K562 (cell line): ENCODE measurements around the gene DYNC2LI1. TPM values are rescaled to one million over a fixed set of nuclear protein-coding genes. Genes with fewer than 3 reads are reported as not detected.
A peak's percentile ranks its signal among the peaks of the same experiment; 100 is the strongest.

Experiments
- DNMT1 ChIP-seq: fragments of 450-650 bp; IDR thresholded peaks from 2 replicates; pipeline ENCODE4 v1.6.1; 2016; ENCODE audit warnings: antibody characterized with exemption, mild to moderate bottlenecking
- DPF2 ChIP-seq: fragments of 450-650 bp; IDR thresholded peaks from 2 replicates; pipeline ENCODE4 v1.6.1; 2016
- EHMT2 ChIP-seq: fragments of 450-650 bp; IDR thresholded peaks from 2 replicates; pipeline ENCODE4 v1.6.1; 2018; ENCODE audit warnings: antibody characterized with exemption
- ETV6 ChIP-seq, 3 experiments: fragments of 150-350 bp in 1 of 3; sonication (generic) in 1 of 3; formaldehyde crosslinking in 1 of 3; IDR thresholded peaks; 2 replicates each; pipeline versions ENCODE4 v1.6.1 to v1.8.0; 2014 to 2022; ENCODE audit warnings: borderline replicate concordance in 2 of 3, low read depth in 2 of 3, antibody characterized with exemption in 1 of 3, low read length in 1 of 3, mild to moderate bottlenecking in 1 of 3, missing genetic modification reagents in 1 of 3
- FOXK1 ChIP-seq: sonication (generic); formaldehyde crosslinking; IDR thresholded peaks from 2 replicates; pipeline ENCODE4 v1.8.0; 2022; ENCODE audit warnings: missing genetic modification reagents, mild to moderate bottlenecking, borderline replicate concordance
- FUS ChIP-seq: fragments of 200-400 bp; formaldehyde crosslinking; optimal IDR thresholded peaks from 2 replicates; pipeline ENCODE3; 2017; ENCODE audit warnings: low read depth, low read length
- HDAC6 ChIP-seq: IDR thresholded peaks from 2 replicates; pipeline ENCODE4 v1.6.1; 2012; ENCODE audit warnings: low read depth, mild to moderate bottlenecking, control low read depth, inconsistent platforms, low read length, moderate library complexity
- HDAC8 ChIP-seq: fragments of 450-650 bp; IDR thresholded peaks from 2 replicates; pipeline ENCODE4 v1.6.1; 2016; ENCODE audit warnings: mild to moderate bottlenecking, missing genetic modification characterization, moderate library complexity, missing compliant biosample characterization
- HNRNPH1 ChIP-seq: fragments of 200-400 bp; formaldehyde crosslinking; optimal IDR thresholded peaks from 2 replicates; pipeline ENCODE3; 2017; ENCODE audit warnings: low read depth, mild to moderate bottlenecking, low read length, moderate library complexity
- HNRNPL ChIP-seq: fragments of 200-400 bp; formaldehyde crosslinking; IDR thresholded peaks from 2 replicates; pipeline ENCODE4 v1.6.1; 2017; ENCODE audit warnings: low read depth, mild to moderate bottlenecking, low read length
- JUN ChIP-seq, 2 experiments: sonication (generic) in 1 of 2; formaldehyde crosslinking in 1 of 2; IDR thresholded peaks; 2 replicates each; pipeline versions ENCODE4 v1.6.1 to v1.8.0; 2012 to 2022; ENCODE audit warnings: borderline replicate concordance in 2 of 2, mild to moderate bottlenecking in 2 of 2, improper control_type of control experiment in 1 of 2, low read depth in 1 of 2, low read length in 1 of 2, missing genetic modification reagents in 1 of 2
- KDM2B ChIP-seq: fragments of 250-450 bp; sonication (Bioruptor Pico); IDR thresholded peaks from 2 replicates; pipeline ENCODE4 v1.8.0; 2021; ENCODE audit warnings: mild to moderate bottlenecking, moderate library complexity
- PCBP1 ChIP-seq: fragments of 200-400 bp; formaldehyde crosslinking; IDR thresholded peaks from 2 replicates; pipeline ENCODE4 v1.6.1; 2018; ENCODE audit warnings: mild to moderate bottlenecking, low read depth, low read length; ENCODE audit not compliant: poor library complexity, severe bottlenecking
- SAFB2 ChIP-seq: fragments of 200-400 bp; formaldehyde crosslinking; IDR thresholded peaks from 2 replicates; pipeline ENCODE4 v1.6.1; 2018; ENCODE audit warnings: borderline replicate concordance, low read length, low read depth, moderate library complexity; ENCODE audit not compliant: severe bottlenecking
- STAG1 ChIP-seq: sonication (generic); formaldehyde crosslinking; IDR thresholded peaks from 2 replicates; pipeline ENCODE4 v1.5.0; 2020; ENCODE audit warnings: missing genetic modification reagents, borderline replicate concordance
- ZBTB1 ChIP-seq: sonication (generic); formaldehyde crosslinking; IDR thresholded peaks from 2 replicates; pipeline ENCODE4 v1.8.1; 2023; ENCODE audit warnings: missing genetic modification reagents, low read depth, mild to moderate bottlenecking, borderline replicate concordance
- ZEB2 ChIP-seq: fragments of 450-650 bp; IDR thresholded peaks from 2 replicates; pipeline ENCODE4 v1.6.1; 2016
- ZNF217 ChIP-seq: sonication (generic); formaldehyde crosslinking; IDR thresholded peaks from 2 replicates; pipeline ENCODE4 v1.8.0; 2022; ENCODE audit warnings: mild to moderate bottlenecking, missing genetic modification reagents
- ZNF431 ChIP-seq: sonication (generic); formaldehyde crosslinking; IDR thresholded peaks from 2 replicates; pipeline ENCODE4 v1.8.0; 2022; ENCODE audit warnings: mild to moderate bottlenecking, missing genetic modification reagents
- ZNF511 ChIP-seq: sonication (generic); formaldehyde crosslinking; IDR thresholded peaks from 2 replicates; pipeline ENCODE4 v1.8.0; 2022; ENCODE audit warnings: mild to moderate bottlenecking, missing genetic modification reagents
- polyA plus RNA-seq, 8 experiments: library from polyadenylated mRNA; depleted of rRNA in 4 of 8; stranded (reverse) in 5 of 8; unstranded in 3 of 8; fragments of >200 nt; fragmentation: Nextera tagmentation in 2 of 8; fragmentation: Illumina TruSeq in 1 of 8; extraction: Ambion mirVana in 2 of 8; extraction: Trizol in 1 of 8; gene quantifications; 2 replicates each; pipeline versions ENCODE4 v1.2.1 to v1.2.3, GENCODE V29; 2011 to 2014; ENCODE audit warnings: inconsistent platforms in 1 of 8, missing spikeins in 1 of 8
- total RNA-seq, 7 experiments: library from RNA; depleted of rRNA in 6 of 7; stranded (reverse); fragments of >200 nt in 6 of 7; fragmentation: Illumina TruSeq in 2 of 7; extraction: Trizol in 2 of 7; gene quantifications; 2 replicates each; pipeline versions ENCODE4 v1.2.1 to v1.2.3, GENCODE V29; 2011 to 2021; ENCODE audit warnings: low replicate concordance in 1 of 7
- TF ChIP-seq, protein P1 (sequence below): fragments of 450-650 bp; IDR thresholded peaks from 2 replicates; pipeline ENCODE4 v1.7.0; 2016; ENCODE audit warnings: borderline replicate concordance
- TF ChIP-seq, protein P2 (sequence below): fragments of 250-450 bp; sonication (Bioruptor Pico); IDR thresholded peaks from 2 replicates; pipeline ENCODE4 v1.8.0; 2022; ENCODE audit warnings: moderate library complexity, mild to moderate bottlenecking, inconsistent platforms
- TF ChIP-seq, protein P3 (sequence below): sonication (generic); formaldehyde crosslinking; IDR thresholded peaks from 2 replicates; pipeline ENCODE4 v1.8.1; 2023; ENCODE audit warnings: mild to moderate bottlenecking, missing genetic modification reagents, moderate library complexity

DYNC2LI1 gene
- total and polyA plus RNA-seq, 9 of the 15 experiments (the other 6 are each of a cell fraction or from before 2014, with no cell fraction given): 12.5 to 42.2 (median 25.8) TPM

- TF ChIP-seq JUN (IDR thresholded peaks at IDR 0.05; ENCODE audit: borderline replicate concordance, low read depth, low read length) (no peak), JUN (CRISPR knock-in tag; IDR thresholded peaks at IDR 0.05; ENCODE audit: borderline replicate concordance) (no peak), ZNF511 (CRISPR knock-in tag) (no peak), ZNF217 (CRISPR knock-in tag) (no peak), DNMT1 (no peak), HNRNPH1 (no peak), SAFB2 (no peak), ZNF431 (CRISPR knock-in tag) (no peak), HDAC8 (tag) (no peak), STAG1 (no peak), HNRNPL (no peak), ETV6 (IDR thresholded peaks at IDR 0.05; ENCODE audit: borderline replicate concordance in 1 of 2, low read depth in 2 of 2, low read length in 1 of 2) (0 out of 4 replicates have a peak, but pooled peaks of 1 of the 2 experiments have one; percentile 37), ETV6 (CRISPR knock-in tag; IDR thresholded peaks at IDR 0.05; ENCODE audit: borderline replicate concordance) (no peak), KDM2B (CRISPR knock-in tag) (no peak), FOXK1 (CRISPR knock-in tag) (no peak), DPF2 (peak; percentile 98), ZBTB1 (CRISPR knock-in tag) (no peak), FUS (no peak), EHMT2 (no peak), HDAC6 (no peak), PCBP1 (no peak), ZEB2 (peak; percentile 99)
- TF ChIP-seq, protein P1, sequence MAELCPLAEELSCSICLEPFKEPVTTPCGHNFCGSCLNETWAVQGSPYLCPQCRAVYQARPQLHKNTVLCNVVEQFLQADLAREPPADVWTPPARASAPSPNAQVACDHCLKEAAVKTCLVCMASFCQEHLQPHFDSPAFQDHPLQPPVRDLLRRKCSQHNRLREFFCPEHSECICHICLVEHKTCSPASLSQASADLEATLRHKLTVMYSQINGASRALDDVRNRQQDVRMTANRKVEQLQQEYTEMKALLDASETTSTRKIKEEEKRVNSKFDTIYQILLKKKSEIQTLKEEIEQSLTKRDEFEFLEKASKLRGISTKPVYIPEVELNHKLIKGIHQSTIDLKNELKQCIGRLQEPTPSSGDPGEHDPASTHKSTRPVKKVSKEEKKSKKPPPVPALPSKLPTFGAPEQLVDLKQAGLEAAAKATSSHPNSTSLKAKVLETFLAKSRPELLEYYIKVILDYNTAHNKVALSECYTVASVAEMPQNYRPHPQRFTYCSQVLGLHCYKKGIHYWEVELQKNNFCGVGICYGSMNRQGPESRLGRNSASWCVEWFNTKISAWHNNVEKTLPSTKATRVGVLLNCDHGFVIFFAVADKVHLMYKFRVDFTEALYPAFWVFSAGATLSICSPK: no peak
- TF ChIP-seq, protein P2, sequence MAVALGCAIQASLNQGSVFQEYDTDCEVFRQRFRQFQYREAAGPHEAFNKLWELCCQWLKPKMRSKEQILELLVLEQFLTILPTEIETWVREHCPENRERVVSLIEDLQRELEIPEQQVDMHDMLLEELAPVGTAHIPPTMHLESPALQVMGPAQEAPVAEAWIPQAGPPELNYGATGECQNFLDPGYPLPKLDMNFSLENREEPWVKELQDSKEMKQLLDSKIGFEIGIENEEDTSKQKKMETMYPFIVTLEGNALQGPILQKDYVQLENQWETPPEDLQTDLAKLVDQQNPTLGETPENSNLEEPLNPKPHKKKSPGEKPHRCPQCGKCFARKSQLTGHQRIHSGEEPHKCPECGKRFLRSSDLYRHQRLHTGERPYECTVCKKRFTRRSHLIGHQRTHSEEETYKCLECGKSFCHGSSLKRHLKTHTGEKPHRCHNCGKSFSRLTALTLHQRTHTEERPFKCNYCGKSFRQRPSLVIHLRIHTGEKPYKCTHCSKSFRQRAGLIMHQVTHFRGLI (CRISPR knock-in tag): 0 out of 2 replicates have a peak, but pooled peaks have one; percentile 24
- TF ChIP-seq, protein P3, sequence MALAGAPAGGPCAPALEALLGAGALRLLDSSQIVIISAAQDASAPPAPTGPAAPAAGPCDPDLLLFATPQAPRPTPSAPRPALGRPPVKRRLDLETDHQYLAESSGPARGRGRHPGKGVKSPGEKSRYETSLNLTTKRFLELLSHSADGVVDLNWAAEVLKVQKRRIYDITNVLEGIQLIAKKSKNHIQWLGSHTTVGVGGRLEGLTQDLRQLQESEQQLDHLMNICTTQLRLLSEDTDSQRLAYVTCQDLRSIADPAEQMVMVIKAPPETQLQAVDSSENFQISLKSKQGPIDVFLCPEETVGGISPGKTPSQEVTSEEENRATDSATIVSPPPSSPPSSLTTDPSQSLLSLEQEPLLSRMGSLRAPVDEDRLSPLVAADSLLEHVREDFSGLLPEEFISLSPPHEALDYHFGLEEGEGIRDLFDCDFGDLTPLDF: no peak
Measured at GRCh38 chr2:43724728-43725526, 48.9 kb upstream of the DYNC2LI1 start (continued).
